HG03442 (cell line): ENCODE measurements around the gene NEDD8.

ENCODE experiments used
- ATAC-seq: cut with Tn5 transposase; IDR thresholded peaks from one replicate; pipeline ENCODE4 v1.9.1; 2021; ENCODE audit warnings: mild to moderate bottlenecking, moderate library complexity; ENCODE audit not compliant: unreplicated experiment

Gene NEDD8

DNA sequence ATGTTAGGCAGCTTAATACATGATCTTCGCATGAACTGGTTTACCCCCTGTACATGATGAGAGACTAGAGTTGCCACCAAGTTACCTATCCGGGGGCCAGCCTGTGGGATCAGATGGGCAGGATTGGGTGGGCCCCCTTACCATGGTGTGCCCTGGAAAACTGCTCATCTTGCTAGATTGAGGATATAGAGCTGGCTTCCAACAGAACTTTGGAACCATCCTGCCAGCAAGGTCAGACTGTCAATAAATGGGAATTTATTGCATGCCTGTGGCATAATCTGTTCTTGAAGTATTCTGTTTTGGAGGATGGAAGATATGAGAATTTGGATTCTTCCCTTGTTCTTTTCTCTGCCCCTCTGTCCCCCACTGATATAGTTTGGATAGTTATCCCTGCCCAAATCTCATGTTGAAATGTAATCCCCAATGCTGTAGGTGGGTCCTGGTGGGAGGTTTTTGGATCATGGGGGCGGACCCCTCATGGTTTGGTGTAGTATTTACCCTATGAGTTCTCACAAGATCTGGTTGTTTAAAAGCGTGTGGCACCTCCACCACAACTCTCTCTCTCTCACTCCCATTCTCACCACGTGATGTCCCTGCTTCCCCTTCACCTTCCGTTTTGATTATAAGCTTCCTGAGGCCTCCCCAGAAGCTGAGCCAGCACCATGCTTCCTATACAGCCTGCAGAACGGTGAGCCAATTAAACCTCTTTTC lies 33.2 kb downstream of the NEDD8 start:
- ATAC-seq = no peak

DNA sequence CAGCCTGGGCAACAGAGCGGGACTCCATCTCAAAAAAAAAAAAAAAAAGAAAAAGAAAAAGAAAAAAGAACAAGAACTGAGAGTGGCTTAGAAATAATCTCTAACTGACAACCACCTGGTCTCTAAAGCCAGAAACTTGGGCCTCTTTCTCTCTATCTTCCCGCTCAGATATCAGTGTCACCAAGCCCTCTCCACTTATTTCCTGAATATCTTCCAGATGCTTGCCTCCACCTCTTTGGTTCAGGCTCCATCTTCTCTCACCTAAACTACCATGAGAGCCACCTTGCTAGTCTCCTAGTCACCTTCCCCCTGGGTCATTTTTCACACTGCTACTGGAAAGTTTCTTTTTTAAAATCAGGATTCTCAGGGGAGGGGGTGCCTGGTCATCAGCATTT lies 35.1 kb downstream of the NEDD8 start:
- ATAC-seq = no peak

DNA sequence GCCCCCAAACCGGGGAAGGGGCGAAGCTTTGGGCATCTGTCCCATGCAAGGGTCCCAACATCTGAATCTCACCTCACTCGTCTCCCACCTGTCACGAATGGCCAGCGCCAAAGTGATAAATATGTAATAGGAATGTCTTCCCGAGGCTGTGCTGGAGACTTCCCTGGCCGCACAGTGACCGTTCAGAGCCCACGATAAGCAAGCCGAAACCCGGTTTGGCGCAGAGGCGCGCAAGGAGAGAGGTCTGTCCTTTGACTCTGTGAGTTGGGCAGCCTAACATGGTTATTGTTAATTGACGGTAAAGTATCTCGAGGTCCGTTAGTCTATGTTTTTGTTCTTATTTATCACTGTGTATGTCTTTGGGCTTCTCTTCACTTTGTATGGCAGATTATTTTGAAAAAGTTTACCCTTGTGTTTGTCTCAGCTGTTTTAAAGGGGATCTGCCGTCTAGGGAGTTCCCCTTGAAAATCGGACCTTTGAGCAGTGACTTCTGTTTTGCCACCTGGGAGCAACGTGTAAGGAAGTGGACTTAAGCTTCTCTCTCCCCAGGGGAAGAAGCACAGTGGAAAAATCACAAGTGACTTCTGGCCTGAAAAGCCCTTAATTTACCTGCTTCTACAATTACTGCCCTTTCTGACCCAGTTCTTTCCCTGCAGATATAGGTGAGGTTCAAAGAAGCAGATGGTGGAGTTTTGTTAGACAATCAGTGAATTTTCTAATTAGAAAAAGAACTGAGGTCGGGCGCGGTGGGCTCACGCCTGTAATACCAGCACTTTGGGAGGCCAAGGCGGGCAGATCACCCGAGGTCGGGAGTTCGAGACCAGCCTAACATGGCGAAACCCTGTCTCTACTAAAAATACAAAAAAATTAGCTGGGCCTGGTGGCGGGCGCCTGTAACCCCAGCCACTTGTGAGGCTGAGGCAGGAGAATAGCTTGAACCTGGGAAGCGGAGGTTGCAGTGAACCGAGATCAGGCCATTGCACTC lies 35.8 kb downstream of the NEDD8 start:
- ATAC-seq = peak; percentile 20

DNA sequence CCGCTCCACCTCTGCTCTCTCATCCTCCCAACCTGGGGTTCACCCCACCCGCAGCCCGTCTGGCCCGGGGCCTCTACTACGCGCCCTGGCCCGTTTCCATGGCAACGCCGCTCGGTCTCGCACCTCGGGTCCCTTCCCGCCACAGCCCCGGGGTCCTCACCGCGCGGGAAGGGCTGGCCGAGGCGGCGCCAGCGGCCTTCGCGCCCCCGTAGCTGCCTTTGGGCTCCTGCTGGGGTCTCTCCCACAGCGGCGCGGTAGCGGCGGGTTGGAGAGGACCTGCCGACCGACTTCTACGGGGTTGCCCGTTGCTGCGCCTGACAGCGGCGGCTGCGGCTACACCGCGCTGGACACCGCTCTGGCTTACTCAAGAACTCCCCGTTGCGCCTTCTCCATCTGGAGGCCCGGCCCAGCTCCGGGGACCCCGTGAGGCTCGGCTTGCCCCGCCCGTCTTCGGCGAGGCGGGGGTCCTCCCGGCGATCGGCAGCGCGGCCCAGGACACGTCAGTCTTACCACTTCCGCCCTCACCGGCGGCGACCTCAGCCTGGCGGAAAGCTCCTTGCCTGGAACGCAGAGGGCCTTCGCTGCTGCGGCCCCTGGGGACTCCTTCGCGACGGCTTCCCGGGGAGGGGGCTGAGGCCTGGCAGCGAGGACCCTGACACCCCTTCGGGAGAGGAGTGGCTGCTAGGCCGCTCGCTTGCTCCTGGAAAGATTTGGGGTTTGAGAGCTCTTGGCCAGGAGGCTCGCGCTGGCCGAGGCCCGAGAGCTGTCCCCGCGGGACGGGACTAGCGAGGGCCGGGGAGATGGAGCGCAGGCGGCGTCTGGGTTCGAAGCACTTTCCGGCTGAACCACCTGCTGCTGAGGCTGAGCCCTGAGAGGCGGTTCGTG lies 36.7 kb downstream of the NEDD8 start, which contains the start of gene TM9SF1:
TSS of gene TM9SF1 (minus strand) at position 256 of the 885 bp plus-strand sequence. CDS start 422 bp downstream, outside the sequence.
- ATAC-seq = peak; percentile 86

DNA sequence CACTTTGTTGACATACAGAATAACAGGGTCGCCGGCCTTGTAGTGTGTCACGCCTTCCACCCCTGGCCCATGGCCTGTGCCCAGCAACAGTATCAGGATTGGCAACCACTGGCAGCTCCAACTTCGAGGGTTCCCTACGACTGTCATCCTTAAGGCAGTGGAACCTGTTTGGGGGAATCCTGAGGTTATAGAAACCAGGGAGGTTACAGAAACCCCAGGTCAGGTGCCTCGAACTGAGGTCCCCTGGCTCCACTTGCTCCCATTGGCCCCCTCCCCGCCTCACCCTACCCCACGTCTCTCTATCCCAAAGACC lies 37.3 kb downstream of the NEDD8 start:
- no peak for ATAC-seq

DNA sequence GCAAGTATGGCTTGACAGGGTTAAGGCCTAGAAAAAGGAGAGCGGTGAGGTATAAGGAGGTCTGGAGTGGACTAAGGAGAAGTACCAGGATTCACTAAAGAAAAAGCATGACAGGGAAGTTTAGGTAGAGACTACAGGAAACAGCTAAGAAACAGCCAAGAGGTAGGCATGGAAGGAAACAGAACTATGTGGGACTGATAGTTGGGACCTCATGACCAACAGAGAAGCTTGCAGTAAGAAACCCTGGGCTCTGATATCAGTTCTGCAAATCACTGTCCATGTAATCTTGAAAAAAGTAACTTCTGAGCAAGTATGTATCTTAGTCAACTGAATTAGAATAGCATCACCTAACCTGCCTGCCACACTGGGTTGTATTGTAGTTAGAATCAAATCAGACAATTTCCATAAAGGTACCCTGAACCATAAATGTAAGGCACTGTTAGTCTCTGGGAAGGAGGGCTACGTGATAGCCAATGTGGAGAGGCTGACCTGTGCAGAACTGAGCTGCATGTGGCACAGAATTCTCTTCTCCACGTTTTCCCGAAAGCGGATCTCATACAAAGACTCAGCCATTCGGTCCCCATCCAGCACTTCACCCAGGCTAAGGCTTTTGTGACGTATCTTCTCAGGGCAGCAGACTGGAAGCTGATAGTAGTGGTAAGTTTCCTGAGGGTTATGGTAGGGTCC lies 37.8 kb downstream of the NEDD8 start:
- no peak for ATAC-seq

DNA sequence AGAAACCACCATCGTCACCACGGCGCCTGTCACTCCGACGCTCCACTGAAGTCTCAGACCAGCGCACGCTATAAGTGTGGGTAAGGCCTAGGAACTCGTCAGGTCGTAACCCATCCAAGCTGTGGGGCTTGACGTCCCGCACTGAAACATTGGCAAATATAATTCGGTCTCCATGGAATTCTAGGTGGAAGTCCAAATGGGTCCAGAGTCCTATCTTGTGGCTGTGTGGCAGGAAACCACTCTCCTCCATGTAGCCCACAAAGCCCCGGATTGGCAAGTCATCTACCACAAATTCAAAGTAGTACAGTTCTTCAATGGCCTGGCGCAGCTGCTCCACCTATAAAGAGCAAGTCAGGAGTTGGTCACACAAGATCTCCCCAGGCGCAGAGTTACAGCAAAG lies 39.2 kb downstream of the NEDD8 start:
- no peak for ATAC-seq

DNA sequence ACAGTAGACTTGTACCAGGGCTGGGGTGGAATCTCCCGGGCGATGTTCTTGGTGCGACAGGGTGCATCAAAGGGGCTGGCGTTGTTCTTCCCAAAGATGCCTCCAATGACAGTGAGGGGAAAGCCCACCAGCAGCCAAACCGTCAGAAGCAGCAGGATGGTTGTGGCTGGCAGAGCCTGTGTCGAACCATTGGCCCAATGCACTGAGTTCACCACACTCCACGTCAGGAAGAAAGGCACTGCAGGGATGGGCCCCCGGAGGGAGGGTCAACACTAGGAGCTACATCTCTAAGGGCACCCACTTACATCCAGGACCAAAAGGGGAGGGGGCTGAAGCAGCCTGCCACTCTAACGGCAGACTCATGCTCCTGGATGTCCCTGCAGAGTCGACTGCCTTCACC lies 41.8 kb downstream of the NEDD8 start:
- no peak for ATAC-seq

DNA sequence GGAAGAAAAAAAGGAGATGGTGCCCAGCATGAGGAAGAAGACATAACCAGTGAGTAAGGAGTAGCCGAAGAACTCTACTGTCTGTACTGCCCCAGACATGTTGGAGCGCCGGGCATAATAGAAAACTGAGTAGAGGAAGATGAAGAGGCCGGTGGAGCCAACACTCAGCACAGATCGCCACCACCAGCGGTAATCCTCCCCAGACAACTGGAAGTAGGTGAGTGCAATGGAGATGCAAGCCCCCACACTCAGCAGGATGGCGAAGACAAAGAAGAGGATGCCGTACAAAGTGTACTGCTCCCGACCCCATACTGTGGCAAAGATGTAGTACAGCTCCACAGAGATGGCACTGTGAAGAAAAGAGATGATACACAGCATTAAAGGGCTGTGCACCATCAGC lies 42.7 kb downstream of the NEDD8 start:
- ATAC-seq = no peak

DNA sequence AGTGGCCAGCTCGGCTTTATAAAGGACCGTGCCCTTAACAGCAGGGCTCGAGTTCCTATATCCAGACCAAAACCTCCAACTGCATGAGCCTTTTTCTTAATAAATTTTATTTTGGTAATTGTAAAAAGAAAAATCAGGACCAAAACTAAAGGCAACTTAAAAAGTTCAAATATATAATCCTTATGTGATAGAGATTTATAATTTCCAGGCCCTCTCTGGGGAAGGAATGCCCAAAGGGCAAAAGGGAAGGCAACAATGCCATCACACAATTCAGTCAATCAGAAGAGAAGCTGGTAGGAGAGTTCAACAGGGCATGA lies 43.1 kb downstream of the NEDD8 start:
- ATAC-seq = no peak

DNA sequence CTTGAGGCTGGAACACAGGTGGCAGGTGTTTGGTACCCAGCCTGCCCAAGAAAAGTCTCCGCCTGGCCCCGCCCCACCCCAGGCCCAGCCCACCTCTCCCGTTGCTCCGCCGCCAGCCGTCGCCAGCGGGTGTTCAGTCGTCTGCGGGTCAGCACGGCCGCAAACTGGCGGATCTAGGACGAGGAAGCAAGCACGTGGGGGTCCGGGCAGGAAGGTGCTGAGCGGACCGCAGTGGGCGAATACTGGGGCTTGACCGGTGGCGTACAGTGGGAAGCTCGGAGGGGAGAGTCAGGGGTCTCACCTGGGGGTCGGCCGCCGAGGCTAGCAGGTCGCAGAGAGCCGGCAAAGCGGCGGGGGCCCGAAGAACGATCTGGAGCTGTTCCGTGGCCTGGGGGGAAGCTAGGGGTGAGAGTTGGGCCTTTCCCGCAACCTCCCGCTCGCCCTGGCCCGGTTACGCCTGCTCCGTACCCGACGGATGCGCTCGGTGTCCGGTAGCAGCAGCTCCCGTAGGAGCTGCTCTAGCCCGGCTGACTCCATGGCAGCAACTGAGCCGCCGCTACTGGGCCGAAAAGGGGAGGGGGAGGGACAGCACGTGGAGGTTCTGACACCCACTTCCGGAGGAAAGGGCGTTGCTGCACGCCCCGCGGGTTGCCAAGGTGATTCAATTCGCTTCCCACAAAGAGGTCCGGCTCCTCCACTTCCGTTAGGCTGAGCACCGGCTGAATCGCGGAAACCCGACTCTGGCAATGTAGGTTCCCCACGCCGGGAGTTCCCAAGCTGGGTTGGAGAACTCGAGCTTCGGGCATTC lies 43.7 kb downstream of the NEDD8 start, which contains the start of gene IPO4:
TSS of gene IPO4 (minus strand) at position 566 of the 808 bp plus-strand sequence. CDS start at position 537, 29 bp downstream.
- ATAC-seq = peak; percentile 94

DNA sequence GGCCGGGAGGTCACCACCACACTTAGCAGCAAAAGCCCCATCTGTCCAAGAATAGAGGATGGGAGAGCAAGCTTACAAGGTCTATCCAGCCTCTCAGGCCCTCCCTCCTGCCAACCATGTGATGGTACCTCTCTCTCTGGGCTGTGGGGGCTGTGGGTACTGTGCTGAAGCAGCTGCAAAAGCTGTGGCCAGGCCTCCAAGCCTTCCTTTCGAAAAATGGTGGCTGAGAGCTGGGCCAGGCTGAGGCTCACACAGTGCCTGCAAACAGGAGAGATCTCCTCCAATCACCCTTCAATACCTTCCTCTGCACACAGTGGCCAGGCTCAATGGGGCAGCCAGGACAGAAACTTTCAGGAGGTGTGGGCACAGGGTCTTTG lies 44.6 kb downstream of the NEDD8 start:
- ATAC-seq = no peak

DNA sequence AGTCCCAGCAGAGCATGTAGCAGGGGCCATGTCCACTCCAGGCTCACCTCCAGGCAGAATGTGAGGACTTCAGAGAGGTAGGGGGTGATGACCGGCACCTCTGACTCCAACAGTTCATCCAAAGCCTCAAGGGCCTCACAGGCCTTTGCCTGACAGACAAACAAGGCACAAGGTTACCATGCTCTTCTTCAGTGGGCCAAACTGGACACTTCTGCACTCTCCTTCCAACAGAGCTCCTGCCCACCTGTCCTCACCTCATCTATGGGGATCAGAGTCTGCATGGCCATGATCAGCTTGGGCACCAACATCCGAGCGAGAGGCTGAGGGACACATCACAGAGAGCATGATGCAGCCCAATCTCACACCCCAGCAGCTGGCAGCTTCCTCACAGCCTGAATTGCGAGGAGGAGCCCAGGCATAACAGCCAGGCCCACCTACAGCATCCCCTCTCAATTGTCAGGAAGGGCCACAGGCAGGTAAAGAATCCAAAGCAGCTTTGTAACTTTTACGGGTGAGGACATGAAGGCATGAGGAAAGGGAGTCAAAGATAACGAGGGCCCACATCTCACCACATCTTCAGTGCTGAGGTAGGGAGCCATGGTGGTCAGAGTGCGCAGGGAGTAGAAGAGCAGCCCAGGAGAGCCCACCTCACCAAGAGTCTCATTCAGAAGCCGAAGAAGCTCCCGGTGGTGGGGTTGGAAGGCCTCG lies 45.2 kb downstream of the NEDD8 start:
- no peak for ATAC-seq

DNA sequence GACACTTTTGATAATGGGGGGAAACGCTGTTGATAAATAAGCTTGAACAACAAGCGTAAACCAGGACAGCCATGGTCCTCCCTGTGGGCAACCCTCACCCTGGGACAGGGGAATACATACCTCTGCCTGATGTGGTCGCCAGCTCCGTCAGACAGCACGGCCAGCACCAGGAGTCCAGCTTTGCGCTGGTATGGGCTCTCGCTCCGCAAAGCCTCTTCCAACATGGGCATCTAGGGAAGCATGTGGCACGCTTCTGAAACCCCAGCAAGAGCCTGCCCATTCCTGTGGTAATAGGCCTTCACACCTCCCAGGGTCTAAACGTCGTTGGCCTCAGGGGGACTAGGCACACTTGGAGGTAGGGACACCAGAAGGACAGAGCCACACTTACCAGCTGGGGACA lies 46.4 kb downstream of the NEDD8 start:
- no peak for ATAC-seq

DNA sequence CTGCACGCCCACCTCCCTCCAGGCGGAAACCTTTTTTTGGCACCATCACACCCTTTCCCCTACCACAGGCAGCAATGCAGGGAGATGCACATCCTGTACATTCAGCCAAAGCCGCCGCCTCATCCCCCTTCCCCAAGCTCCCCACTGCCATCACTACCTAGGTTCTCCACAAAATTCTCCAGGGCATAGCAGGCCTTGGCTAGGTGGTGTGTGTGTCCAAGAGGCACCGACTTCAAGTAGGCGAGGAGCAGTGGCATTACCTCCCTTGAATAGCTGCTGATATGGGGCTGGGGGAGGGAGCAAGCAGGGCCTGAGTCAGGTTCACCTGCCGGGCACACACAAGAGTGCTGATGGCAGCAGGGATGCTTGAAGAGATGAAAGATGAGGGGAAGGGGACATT lies 47.1 kb downstream of the NEDD8 start:
- no peak for ATAC-seq

DNA sequence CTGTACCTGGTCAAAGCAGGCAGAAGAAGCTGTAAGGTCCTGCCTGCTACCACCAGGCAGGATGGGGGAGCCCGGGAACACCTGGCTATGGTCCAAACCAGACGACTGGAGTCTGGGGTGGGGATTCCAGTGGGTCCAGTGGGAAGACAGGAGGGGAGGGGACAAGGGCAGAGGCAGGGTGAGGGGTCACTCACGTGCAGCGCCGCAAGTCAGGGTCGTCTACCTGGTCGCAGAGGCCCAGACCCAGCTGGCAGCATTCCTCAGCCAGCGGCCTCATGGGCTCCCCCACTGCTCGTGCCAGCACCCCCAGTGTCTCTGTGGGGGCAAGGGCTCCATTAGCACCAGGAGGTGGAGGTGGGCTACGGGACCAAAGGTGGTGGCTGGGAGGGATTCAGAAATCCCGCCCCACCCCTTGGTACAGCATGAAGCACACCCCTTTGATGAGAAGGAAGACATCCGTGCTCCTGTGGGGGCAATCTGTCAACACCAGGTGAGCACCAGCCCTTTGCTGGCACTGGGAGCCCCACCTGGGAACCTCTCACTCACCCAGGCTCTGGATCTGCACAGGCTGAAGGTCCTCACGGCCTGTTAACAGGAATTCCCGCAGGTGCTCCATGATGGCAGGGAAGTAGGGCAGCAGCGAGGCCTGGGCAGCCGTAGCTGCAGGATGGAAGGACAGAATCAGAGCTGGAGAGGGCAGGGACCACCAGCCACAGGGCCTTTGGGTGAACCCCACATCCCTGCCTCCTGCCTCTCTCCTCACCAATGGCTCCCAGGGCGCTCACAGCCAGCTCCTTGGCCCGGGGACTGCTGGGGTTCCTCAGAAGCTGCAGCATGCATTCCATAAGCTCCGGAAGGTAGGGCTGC lies 47.8 kb downstream of the NEDD8 start:
- ATAC-seq = no peak

DNA sequence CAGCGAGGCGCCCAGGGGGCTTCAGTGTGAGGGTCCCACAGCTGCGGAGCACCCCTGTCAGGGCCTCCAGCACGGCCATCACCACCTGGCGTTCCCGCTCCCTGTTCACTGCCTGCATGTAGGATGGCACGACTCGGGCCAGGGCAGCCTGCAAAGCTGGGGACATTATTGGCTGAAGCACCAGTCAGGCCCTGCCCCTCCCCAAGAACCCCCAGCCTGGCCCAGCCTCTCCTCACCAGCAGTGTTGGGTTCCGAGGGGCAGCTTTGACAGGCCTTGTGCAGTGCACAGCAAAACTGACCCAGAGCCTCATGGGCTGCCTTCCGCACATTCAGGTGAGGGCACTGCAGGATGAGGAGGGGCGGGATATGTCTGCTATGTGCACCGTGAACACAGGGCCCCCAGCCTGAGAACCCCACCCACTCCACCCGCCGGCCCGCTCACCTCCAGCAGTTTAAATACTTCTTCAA lies 49.1 kb downstream of the NEDD8 start:
- no peak for ATAC-seq
